Heart left ventricle (tissue), 13 donors: ENCODE data around the gene DLGAP4.

Source experiments
- CTCF ChIP-seq, 12 donors: fragments of 200-600 bp; sonication (generic) in 4 of 12; IDR thresholded peaks; one replicate each; pipeline versions ENCODE4 v1.5.0 to v1.8.0; 2018 to 2022; ENCODE audit warnings: antibody characterized with exemption in 12 of 12, mild to moderate bottlenecking in 5 of 12
- POLR2A ChIP-seq, 2 donors: fragments of 450-650 bp; IDR thresholded peaks; one replicate each; pipeline ENCODE4 v1.6.1; 2017; ENCODE audit warnings: antibody characterized with exemption in 2 of 2, mild to moderate bottlenecking in 2 of 2, moderate library complexity in 2 of 2
- donor health status: ischemic (EF 13 %, LVEDD 7.1; RV severe dilation, severe dysfunction).
- donor health status: DM: no; HTN: yes; CAD: no.
- donor health status: DM: no; HTN: no; CAD: no.
- donor health status: ischemic (EF 25% LVEDD 6.9; RV normal size, moderate dysfunction).
- donor health status: ischemic (EF 25% LVEDD 5.7; RV mildly dilated, moderate dysfunction).
- donor health status: ischemic (EF 35%, LVEDD 5.7; RV mildly dilated, moderate dysfunction).
- donor health status: nonischemic (EF 11% LVEDD 7.7; RV severe dilation, severe dysfunction).
- donor health status: DM: yes; HTN: yes; CAD: no.
- donor health status: PGD.
- donor health status: ischemic (EF 29% LVEDD 5.4; RV normal size, mild dysfunction).
- donor health status: nonischemic (EF 23%, LVEDD 6.1; RV moderate dilation, normal function).

GRCh38 chr20:36391456-36391855 lies 85.3 kb downstream of the DLGAP4 start:
- TF ChIP-seq CTCF (IDR thresholded peaks at IDR 0.05) (no peak), POLR2A (IDR thresholded peaks at IDR 0.05) (no peak)
